GM12801 (cell line): ENCODE measurements around the gene NUTM1.

ENCODE experiments used
- CTCF ChIP-seq: IDR thresholded peaks from one replicate; pipeline ENCODE4 v1.5.1; 2011; ENCODE audit warnings: control low read depth; ENCODE audit not compliant: insufficient read length; ENCODE audit errors: extremely low read depth

The NUTM1 gene

GRCh38 chr15:34367101-34368081, 24.3 kb downstream of the NUTM1 start, which contains the start of gene LPCAT4:
LPCAT4 (minus strand) TSS chr15:34367196; CDS start chr15:34367100, 96 bp downstream.
- TF ChIP-seq CTCF, result no peak

- TF ChIP-seq CTCF, result no peak
Measured at GRCh38 chr15:34370129-34370528, 27.0 kb downstream of the NUTM1 start.

- TF ChIP-seq CTCF, result no peak
Measured at GRCh38 chr15:34370643-34371042, 27.5 kb downstream of the NUTM1 start.

- TF ChIP-seq CTCF, result no peak
Measured at GRCh38 chr15:34373951-34374350, 30.8 kb downstream of the NUTM1 start.

- no peak for TF ChIP-seq CTCF
Measured at GRCh38 chr15:34374816-34375215, 31.7 kb downstream of the NUTM1 start.

GRCh38 chr15:34376856-34377255, 33.7 kb downstream of the NUTM1 start:
- TF ChIP-seq CTCF, result no peak
